ENCODE data around the gene TMEM141.

DNA sequence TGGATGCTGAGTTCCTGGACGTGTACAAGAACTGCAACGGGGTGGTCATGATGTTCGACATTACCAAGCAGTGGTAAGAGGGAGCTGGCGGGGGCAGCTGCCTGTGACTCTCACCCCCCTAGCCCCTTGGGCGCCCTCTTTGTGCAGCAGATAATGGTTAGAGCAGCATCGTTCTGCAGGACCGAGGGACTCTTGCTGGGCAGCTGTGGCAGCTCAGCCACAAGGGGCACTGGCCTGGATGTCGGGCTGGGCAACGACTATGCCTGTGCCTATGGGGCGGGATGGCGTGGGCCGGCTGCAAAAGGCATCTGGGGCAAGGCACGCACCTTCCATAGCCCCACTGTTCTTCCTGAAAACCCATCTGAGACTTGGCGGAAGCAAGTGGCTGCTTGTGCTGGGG, 38.3 kb downstream of the TMEM141 start:
- TF ChIP-seq, protein P1, sequence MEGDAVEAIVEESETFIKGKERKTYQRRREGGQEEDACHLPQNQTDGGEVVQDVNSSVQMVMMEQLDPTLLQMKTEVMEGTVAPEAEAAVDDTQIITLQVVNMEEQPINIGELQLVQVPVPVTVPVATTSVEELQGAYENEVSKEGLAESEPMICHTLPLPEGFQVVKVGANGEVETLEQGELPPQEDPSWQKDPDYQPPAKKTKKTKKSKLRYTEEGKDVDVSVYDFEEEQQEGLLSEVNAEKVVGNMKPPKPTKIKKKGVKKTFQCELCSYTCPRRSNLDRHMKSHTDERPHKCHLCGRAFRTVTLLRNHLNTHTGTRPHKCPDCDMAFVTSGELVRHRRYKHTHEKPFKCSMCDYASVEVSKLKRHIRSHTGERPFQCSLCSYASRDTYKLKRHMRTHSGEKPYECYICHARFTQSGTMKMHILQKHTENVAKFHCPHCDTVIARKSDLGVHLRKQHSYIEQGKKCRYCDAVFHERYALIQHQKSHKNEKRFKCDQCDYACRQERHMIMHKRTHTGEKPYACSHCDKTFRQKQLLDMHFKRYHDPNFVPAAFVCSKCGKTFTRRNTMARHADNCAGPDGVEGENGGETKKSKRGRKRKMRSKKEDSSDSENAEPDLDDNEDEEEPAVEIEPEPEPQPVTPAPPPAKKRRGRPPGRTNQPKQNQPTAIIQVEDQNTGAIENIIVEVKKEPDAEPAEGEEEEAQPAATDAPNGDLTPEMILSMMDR (conservative IDR thresholded peaks at IDR 0.05 in 1 of 2, IDR thresholded peaks at IDR 0.05 in 1 of 2; ENCODE audit: low read depth in 1 of 2, low read length in 2 of 2): no peak
- no peak for TF ChIP-seq EZH2 (IDR thresholded peaks at IDR 0.05; ENCODE audit: low read length, missing control alignments)

Measured in fibroblast of lung (primary cell).